ENCODE data around the gene OR2V1.

GRCh38 chr5:181109489-181110013, 21.4 kb downstream of the OR2V1 start:
- TF ChIP-seq, protein P1, sequence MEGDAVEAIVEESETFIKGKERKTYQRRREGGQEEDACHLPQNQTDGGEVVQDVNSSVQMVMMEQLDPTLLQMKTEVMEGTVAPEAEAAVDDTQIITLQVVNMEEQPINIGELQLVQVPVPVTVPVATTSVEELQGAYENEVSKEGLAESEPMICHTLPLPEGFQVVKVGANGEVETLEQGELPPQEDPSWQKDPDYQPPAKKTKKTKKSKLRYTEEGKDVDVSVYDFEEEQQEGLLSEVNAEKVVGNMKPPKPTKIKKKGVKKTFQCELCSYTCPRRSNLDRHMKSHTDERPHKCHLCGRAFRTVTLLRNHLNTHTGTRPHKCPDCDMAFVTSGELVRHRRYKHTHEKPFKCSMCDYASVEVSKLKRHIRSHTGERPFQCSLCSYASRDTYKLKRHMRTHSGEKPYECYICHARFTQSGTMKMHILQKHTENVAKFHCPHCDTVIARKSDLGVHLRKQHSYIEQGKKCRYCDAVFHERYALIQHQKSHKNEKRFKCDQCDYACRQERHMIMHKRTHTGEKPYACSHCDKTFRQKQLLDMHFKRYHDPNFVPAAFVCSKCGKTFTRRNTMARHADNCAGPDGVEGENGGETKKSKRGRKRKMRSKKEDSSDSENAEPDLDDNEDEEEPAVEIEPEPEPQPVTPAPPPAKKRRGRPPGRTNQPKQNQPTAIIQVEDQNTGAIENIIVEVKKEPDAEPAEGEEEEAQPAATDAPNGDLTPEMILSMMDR (IDR thresholded peaks at IDR 0.05; ENCODE audit: poor library complexity) = no peak
- TF ChIP-seq EZH2phosphoT487 (IDR thresholded peaks at IDR 0.05; ENCODE audit: low read depth, severe bottlenecking, unreplicated experiment) (no peak), EZH2 (IDR thresholded peaks at IDR 0.05; ENCODE audit: borderline replicate concordance) (no peak)

Measured in hepatocyte (in vitro differentiated cells).